ENCODE results near the gene FAM217A.
A peak's percentile ranks its signal among the peaks of the same experiment; 100 is the strongest.

The FAM217A gene

DNA sequence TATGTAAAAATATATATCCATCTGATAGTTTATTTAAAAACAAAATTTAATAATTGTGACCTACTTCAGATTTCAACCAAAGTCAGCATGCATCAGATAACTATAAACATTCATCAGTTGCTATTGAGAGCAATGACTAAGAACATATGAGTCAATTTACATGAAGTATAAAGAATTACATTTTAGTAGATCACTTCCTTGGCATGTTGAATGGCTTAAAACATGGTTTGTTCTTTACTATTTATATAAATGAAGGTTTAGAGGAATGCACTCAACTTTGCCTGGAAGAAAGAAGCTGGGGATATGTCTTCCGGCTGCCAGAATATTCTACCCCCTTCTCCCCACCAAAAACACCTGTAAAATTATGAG lies 6.4 kb upstream of the FAM217A start:
- no peak for DNase-seq (ENCODE audit: low read depth, low spot score)

DNA sequence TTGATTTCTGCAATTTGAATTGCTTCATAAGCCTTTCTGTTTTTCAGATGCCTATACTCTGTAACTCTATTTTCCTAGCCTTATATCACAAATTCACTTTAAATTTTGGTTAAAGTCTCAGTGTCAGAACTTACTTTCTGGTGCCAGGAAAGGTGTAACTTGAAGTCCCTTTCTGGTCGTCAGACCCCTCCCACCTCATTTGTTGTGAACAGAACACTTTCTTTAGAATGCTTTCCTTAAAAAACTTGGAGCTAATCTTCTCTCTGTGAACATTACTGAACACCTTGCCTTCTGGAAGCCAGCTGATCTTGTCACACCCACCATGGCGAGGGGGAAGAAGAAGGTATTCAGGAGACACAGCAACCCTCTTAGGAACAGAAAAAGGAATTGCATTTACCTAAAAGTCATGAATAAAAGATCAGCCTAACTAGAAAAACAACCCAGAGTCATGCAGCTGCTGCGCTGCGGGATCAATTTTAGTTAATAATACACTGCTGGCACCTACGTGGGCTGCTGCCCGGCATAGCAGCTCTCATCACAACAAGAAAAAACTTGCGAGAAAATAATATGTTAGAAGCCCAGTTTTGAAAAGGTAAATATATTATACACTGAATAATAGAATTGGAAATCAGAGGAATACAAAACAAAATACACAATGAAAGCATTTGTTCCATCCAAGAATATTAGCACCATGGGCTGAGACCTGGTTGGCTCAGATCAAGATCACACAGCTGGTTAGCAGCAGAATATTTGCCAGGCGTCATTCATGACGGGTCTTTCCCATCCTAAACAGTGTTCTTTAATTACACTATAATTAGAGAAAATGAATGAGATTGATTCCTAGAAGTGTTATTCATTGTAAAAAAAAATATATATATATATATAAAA lies 5.8 kb upstream of the FAM217A start:
- no peak for DNase-seq (ENCODE audit: low read depth, low spot score)

DNA sequence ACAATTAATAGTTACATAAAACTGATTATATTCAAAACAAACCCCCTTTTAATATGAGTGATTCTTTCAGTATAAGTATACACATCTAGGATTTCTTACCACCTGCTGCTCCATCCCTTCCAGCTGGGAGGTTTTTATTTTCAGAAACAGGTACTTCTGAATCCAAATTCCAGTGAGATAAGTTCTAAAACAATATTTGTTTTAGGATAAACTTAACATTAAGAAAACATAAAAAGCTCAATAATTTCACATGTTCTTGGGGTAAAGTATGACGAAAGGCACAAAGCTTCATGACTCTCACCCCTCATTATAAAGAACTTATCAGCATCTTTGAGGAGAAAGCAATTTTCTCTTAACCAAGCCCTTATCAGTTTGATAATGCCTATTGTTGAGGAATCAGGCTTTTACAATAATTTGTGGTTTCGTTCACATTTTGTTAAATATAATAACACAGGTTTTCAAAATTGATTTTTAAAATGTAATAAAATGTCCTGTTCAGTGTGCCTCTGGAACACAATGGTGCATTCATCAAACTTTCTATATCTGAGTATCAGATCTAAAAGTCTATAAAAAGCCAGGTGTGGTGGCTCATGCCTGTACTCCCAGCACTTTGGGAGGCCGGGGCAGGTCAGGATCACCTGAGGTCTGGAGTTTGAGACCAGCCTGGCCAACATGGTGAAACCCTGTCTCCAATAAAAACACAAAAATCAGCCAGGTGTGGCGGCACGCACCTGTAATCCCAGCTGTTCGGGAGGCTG lies 4.3 kb downstream of the FAM217A start:
- no peak for DNase-seq (ENCODE audit: low read depth, low spot score)

DNA sequence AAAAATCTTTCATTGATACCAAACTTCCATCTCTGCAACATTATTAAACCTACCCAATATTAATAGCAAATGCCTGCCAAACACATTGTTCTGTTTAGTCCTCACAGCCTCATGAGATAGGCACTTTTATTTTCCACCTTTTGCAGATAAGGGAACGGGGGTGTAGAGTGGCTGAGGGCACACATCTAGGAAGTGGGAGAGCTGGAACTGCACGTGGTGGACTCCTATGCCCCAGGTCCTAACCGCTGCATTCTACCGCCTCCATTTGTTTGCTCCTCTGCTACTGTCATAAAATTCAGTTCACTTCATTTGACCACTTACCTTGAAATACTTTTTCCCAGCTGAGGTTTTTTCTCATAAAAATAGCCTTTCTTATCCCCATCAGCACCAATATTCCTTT lies 7.6 kb downstream of the FAM217A start:
- DNase-seq (ENCODE audit: low read depth, low spot score) = no peak

DNA sequence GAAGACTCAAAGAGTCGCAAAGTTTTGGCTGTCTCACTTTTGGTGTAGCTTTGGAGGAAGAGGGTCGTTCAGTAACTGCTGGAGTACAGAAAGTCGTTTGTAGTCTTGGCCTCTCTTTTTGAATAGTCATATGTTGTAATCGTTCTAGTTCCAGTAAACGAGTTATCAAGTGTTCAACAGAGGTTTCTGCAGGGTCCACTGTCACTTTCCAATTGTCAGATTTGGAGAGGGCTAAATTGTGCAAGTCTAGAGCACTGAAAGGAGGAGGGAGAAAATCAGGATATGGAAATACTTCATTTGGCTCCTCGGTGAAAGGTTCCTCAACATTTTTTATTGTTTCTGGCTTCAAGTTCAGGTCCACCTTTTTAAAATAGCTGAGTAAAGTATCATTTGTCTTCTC lies 9.7 kb downstream of the FAM217A start:
- DNase-seq (ENCODE audit: low read depth, low spot score) = no peak

GRCh38 chr6:4067673-4068072 lies 11.3 kb downstream of the FAM217A start:
- DNase-seq (ENCODE audit: low read depth, low spot score) = no peak

- no peak for DNase-seq (ENCODE audit: low read depth, low spot score)
Measured at GRCh38 chr6:4066029-4066755, 12.7 kb downstream of the FAM217A start.

- peak; percentile 35 for DNase-seq (ENCODE audit: low read depth, low spot score)
Measured at GRCh38 chr6:4059115-4059777, 19.7 kb downstream of the FAM217A start.

DNA sequence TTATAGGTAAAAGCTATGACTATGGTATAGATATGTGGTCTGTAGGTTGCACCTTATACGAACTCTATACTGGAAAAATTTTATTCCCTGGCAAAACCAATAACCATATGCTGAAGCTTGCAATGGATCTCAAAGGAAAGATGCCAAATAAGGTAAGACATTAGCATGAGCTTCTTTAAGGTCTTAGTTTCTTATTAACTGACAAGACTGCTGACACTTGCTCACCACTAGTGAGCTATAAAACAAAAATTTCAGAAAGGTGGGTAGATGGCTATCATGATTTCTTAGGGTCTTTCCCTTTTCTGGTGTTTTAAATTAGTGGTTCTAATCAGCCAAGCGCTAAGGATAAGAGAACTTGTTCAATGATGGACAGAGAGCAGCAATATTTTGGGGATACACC lies 21.9 kb downstream of the FAM217A start:
- DNase-seq (ENCODE audit: low read depth, low spot score) = no peak

DNA sequence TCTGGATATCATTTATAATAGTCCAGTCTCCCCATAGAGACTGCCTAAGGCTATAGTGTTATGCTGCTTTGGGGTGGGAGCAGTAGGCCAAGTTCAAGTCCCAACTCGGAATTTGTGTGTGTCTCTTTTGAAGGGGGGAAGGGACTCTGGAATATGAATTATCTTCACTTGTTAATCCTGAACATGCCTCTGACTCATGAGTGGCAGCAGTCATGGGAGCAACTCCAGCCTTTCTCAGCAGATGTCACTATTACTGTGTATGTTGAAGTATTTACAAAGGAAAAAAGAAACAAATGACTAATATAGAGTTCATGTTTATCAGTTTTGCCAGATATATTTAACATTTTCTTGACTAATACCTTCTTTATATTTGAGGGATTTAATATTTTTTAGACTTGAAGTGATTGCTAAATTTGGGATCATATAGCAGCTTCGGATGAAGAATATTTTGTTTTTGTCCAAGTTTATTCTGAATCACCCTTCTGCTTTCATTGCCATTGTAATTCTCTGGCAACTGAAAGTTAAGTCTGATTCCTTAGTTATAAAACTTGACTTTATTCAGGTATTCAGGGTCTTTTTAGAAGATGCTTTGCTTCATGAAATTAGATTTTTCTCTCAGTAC lies 23.4 kb downstream of the FAM217A start:
- DNase-seq (ENCODE audit: low read depth, low spot score) = no peak

DNA sequence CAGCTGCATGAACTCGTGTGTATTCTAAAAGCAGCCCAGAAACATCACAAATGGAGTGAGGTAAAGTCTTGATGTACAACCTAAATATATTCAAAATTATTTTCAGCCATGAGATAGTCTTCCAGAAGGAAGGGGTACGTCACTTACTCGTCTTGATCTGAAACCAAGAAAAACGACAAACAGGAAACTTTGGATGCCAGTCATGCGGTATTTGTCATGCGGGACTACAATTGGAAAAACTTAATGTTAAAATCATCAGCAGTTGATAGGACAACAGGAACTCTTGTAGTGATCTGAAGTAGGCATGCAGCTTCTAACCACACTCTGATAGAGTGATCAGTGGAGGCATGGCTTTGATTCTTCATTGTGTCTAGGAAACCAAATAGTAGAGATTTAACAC lies 29.7 kb downstream of the FAM217A start:
- DNase-seq (ENCODE audit: low read depth, low spot score) = no peak

- no peak for DNase-seq (ENCODE audit: low read depth, low spot score)
Measured at GRCh38 chr6:4041480-4041879, 37.5 kb downstream of the FAM217A start.

DNA sequence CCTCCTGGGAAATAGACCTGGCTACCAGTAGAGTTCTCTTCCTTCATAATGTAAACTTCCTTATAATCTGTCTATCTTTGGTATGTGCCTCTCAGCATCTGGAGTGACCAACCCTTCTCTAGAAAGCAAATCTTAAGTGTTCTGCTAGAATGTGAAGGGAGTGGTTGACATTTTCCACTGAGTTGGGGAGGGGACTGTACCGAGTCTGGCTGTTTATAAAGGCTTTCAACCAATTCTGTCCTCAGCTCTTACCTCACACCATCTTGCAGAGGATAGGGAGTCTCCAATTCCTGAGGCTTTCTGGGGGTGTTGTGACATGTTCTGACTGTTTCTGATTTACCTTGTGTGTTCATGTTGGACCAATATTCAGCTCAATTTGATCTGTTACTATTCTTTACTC lies 39.6 kb downstream of the FAM217A start:
- DNase-seq (ENCODE audit: low read depth, low spot score) = no peak

- no peak for DNase-seq (ENCODE audit: low read depth, low spot score)
Measured at GRCh38 chr6:4036581-4036980, 42.4 kb downstream of the FAM217A start.

GRCh38 chr6:4032475-4032874 lies 46.5 kb downstream of the FAM217A start:
- no peak for DNase-seq (ENCODE audit: low read depth, low spot score)

GRCh38 chr6:4031442-4031841 lies 47.5 kb downstream of the FAM217A start:
- no peak for DNase-seq (ENCODE audit: low read depth, low spot score)

GRCh38 chr6:4030669-4031068 lies 48.3 kb downstream of the FAM217A start:
- DNase-seq (ENCODE audit: low read depth, low spot score) = no peak

GRCh38 chr6:4029687-4030086 lies 49.2 kb downstream of the FAM217A start:
- DNase-seq (ENCODE audit: low read depth, low spot score) = no peak

DNA sequence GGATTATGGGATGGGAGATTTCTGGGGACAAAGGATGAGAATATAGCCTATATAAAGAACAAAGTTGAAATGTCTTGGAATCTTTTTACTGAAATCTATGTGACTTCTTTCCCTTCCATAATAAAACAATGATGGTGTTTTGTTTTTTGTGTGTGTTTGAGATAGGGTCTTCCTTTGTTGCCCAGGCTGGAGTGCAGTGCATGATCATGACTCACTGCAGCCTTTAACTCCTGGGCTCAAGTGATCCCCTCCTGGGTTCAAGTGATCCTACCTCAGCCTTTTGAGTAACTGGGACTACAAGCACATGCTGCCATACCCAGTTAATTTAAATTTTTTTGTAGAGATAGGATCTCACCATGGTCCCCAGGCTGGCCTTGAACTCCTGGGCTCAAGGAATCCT lies 50.9 kb downstream of the FAM217A start:
- no peak for DNase-seq (ENCODE audit: low read depth, low spot score)

DNA sequence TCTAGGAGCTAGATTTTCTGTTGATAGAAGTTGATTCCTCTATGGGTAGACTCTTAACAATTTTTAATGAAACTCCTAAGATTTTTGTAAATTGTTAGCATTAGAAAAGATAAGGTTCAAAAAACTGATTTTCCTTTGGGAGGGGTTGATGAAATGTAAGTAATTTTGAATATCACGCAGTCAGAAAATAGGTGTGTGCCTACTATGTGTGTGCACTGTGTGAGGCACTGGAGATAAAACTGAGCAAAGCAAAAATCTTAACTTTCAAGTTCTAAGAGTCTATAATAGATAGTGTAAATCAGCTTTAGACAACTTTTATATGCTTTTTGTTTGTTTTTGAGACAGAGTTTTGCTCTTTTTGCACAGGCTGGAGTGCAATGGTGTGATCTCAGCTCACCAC lies 53.3 kb downstream of the FAM217A start:
- no peak for DNase-seq (ENCODE audit: low read depth, low spot score)

DNA sequence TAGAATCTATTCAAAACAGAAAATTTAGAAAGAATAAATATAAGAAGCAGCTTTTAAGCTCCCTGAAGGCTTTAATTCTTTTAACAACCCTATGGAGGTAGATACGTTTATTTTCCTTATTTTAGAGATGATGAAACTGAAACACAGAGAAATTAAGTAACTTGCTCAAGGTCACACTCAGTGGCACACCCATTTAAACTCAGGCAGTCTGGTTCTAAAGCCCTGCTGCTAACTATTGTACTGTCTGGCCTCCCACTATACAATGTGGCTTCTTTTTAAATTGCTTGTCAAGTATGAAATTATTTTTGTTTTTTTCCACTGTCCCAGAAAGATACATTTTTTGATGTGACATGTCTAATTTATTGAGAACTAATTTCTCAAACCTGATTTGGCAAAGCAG lies 55.7 kb downstream of the FAM217A start:
- no peak for DNase-seq (ENCODE audit: low read depth, low spot score)

Data from activated naive CD8-positive, alpha-beta T cell treated with anti-CD3 and anti-CD28 coated beads, Interleukin-2, amount 50 U/mL, for 16 hours (primary cell).